GM21360 (cell line): ENCODE results near the gene RNF125.
A peak's percentile ranks its signal among the peaks of the same experiment; 100 is the strongest.
"Not testable (repeated sequence)": the region's sequence is repeated elsewhere in the genome, so short reads cannot be mapped to it uniquely, and the experiment has no call there.

Experiments used
- ATAC-seq: cut with Tn5 transposase; IDR thresholded peaks from one replicate; pipeline ENCODE4 v1.9.1; 2021; ENCODE audit warnings: mild to moderate bottlenecking, moderate library complexity; ENCODE audit not compliant: unreplicated experiment

Gene RNF125

DNA sequence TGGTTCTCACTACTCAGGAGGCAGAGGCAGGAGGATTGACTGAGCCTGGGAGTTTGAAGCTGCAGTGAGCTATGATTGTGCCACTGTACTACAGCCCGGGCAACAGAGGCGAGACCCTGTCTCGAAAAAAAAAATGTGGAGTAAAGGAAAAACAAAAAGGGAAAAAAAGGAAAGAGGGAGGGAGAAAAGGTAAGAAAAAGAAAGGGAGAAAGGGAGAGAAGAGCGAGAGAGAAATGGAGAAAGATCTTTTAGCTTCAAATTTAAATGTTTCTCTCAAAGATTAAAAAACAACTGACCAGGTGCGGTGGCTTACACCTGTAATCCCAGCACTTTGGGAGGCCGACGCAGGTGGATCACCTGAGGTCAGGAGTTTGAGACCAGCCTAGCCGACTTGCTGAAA, 65.2 kb downstream of the RNF125 start:
- no peak for ATAC-seq

DNA sequence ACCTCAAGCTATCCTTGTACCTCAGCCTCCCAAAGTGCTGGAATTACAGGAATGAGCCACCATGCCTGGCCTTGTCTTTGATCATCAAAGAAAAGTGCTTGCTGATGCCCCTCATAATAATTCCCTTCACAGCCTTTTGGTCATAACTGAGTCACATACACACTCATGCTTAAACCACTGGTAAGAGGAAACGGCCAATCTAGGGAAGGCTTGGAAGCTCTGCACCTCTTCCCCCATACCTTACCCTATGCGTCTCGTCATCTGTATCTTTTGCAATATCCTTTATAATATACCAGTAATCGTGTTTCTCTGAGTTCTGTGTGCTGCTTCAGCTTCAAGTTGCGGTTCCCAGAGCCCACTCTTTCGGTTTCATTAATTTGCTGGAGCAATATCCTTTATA, 68.3 kb downstream of the RNF125 start:
- no peak for ATAC-seq

DNA sequence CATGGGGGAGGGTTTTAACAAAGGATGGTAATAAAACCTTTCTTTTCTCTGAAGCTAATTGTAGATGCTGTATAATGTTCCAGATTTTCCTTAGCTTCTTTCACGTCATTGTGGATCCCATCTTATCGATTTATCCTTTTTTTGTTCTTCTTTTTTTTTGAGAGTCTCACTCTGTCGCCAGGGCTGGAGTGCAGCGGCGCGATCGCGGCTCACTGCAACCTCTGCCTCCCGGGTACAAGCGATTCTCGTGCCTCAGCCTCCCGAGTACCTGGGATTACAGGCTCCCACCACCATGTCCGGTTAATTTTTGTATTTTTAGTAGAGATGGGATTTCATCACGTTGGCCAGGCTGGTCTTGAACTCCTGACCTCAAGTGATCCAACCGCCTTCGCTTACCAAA, 72.2 kb downstream of the RNF125 start:
- ATAC-seq, result not testable (repeated sequence)

DNA sequence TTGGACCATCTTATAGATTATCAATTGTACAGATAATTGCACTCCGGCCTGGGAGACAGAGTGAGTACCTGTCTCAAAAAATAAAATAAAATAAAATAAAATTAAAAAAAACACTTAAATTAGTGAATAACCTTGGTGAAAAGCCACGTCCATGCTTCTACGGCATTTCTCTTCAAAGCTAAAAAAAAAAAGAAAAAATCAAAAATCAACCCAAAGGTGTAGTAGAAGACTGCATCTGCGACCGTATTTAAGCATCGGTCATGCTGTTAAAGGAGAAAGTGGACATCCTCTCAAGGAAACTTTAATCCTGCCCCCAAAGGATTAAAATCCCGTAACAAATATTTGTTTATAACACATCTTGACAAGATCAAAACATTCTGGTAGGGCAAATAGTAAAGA, 72.7 kb downstream of the RNF125 start:
- no peak for ATAC-seq

DNA sequence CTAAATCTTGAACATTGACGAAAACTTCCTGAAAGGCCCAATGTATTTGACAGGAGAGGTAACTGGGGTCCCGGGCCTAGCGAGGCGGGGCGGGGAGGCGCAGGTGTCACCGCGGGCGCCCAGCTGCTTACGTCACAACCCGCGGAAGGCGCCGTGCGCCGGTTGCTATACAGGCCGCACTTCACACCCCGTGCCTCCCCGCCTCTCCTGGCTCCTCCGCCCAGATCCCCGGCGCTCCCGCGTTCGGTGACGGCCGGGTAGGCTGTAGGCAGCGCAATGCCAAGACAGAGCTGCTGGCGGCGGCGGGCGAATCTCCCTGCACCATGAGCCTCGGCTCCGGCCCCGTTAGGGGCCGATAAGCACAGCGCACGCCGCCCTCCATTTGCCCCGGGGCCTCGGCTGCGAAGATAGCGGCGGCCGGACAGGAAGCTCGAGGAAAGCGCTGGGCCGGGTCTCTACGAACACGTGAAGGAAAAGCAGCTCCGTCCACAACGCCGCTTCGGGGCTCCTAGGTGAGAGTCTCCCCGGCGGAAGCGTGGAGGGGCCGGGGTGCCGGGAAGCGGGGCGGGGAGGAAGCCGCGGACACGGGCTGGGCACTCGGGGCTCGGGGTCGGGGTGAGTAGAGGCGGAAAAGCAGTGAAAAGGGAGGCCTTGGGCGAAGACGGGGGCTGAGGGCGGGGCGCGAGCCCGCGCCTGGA, 73.2 kb downstream of the RNF125 start, which contains the start of gene RNF138:
TSS of gene RNF138 (plus strand) at position 151 of the 698 bp plus-strand sequence. CDS start 903 bp downstream, outside the sequence.
- ATAC-seq, result peak; percentile 48

DNA sequence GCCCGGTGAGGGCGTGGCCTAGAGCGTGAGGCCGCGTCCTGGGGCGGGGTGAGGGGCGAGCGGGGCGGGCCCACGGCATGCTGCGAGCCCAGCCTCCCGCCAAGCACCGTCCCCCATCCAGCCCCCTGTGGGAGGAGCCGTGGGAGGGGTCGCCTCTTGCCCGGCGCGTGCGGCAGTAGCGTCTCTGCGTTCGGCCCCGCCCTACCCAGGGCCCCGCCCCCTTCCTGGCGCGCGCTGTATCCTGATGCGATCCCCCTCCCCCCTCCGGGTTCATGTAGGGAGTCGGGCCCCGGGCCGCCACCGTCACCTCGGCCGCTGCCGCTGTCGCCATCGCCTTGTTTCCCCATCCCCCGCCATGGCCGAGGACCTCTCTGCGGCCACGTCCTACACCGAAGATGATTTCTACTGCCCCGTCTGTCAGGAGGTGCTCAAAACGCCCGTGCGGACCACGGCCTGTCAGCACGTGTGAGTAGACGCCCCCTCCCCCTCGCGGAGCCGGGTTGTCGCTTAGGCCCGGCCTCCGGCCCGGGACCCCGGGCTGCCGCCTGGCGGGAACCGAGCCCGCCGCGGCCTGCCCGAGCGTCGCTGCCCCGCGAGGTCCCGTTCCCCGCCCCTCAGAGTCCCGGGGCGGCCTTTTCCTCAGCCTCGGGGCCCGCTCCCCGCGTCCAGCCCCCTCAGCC, 73.9 kb downstream of the RNF125 start:
- ATAC-seq, result peak; percentile 80

DNA sequence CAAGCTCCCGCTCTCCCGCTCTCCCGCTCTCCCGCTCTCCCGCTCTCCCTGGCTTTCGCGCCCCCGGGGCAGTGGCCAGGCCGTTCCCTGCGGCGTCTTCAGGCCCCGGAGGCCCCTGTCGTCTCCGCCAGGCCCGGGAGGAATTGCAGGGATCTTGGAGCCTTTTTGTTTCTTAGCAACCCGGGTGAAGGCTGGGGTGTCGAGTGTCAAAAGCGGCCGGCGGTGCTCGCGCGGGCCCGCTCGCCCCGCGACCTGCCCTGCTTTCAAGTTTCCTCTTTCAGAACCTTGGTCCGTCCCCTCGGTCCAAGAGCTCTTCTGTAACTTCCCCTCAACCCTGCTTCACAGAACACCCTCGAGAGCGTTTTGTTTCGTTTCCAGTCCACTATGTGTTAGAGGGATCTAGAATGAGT, 74.5 kb downstream of the RNF125 start:
- ATAC-seq, result no peak

DNA sequence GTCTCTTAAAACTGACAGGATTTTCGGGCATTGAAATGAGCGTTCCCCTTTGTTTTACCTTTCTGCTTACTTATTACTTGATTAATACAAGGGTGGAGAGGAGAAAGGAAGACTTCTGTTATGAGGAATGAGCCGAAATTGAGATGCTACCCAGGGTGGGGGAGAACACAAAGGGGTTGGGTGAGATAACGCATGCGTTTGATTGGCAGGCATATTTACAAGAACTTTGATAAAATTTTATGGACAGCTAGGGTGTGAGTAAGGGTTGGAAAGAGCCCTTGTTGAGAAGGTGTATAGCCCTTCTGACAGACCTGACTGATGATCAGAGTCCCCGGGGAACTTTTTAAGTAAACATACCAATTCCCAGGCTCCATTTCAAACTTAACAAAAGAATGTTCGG, 74.9 kb downstream of the RNF125 start:
- no peak for ATAC-seq

DNA sequence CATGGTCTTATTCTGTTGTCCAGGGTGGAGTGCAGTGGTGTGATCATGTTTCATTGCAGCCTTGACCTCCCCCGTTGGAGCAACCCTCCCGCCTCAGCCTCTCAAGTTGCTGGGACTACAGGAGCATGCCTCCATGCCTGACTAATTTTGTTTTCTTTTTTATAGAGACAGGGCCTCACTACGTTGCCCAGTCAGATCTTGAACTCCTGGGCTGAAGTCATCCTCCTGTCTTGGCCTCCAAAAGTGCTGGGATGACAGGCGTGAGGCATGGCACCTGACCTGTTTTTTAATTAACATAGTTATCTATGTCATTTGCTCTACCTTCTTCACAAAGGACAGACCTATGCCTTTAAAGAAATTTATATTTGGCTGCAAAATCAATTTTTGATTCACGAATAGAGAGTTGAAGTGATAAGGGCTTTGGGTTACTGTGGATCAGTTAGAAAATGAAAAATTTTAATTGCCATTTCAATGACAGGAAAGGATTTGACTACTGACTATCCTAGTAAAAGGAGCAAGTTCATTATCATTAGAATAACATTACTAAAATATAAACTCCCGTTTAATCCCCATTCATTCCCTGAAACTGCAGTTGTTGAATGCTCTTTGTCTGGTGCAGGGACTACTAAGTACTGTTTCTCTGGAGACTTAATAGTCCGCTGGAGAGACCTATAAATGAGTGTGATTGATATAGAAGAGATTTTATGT, 76.7 kb downstream of the RNF125 start:
- no peak for ATAC-seq

DNA sequence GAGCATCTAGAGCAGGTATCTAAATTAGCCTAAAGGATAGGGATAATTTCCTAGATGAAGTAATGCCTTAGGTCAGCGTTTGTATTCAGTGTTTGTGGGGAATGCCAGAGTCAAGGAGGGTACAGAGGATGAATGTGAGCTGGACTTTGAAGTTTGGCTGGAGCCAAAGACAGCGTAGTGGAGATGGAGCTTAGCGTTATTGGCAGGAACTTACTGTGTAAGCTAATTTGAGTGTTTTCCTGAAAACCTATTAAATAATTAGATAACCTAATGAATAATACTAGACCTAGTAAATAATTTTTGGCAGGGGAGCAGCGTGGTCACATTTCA, 77.2 kb downstream of the RNF125 start:
- no peak for ATAC-seq

DNA sequence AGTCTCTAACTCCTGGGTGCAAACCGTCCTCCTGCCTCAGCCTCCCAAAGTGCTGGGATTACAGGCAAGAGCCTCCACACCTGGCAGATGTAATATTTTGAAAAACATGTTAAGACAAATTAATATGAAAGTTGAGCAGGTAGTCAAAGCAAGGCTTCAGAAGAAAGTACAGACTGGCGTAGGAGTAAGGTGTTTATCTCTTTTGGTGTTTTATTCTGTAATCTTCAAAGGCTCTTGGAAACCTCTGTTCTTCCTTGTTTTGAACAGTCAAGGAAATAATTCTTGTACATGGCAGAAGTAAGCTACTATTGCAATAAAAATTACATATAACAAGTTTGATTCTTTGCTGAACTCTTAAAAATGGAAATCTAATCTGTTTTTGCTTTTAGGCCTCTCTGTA, 78.3 kb downstream of the RNF125 start:
- ATAC-seq, result no peak

DNA sequence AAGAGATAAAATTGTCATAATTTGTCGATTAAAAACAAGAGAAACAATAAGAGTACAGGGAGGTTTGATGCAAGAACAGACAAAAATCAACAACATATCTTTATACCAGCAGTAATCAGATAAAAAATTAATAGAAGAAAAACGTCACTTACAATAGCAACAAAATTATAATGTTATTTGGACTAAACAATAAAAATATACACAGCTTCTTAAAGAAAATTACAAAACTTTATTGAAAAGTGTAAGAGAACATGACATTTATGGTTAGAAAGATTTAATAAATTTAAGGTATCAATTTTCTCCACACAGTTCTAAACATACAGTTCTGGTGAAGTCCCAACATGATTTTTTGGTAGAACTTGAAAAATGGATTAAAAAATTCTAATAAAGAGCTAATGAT, 85.9 kb downstream of the RNF125 start:
- ATAC-seq, result no peak

DNA sequence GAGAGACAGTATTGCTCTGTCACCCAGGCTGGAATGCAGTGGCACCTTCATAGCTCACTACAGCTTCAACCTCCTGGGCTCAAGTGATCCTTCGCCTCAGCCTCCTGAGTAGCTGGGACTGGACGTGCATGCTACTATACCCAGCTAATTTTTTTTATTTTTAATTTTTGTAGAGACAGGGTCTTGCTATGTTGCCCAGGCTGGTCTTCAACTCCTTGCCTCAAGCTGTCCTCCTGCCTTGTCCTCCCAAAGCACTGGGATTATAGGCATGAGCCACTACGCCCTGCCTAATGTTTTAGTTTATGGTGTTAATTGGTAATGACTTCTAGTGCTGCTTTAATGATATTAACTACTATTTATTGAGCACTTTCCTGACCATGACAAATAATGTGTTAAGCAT, 91.4 kb downstream of the RNF125 start:
- ATAC-seq, result no peak

DNA sequence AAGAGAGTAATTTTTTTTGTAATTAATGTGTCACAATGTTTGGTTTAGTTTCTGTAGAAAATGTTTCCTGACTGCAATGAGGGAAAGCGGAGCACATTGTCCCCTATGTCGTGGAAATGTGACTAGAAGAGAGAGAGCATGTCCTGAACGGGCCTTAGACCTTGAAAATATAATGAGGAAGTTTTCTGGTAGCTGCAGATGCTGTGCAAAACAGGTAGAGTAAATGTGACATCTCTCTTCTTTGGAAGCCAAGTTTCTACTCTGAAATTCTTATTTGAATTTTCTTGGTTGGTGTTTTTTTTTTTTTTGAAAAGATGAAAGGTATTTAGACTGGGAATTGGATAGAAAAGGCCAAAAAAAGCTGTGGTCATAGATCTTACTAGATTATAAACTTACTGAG, 93.1 kb downstream of the RNF125 start:
- ATAC-seq, result no peak

DNA sequence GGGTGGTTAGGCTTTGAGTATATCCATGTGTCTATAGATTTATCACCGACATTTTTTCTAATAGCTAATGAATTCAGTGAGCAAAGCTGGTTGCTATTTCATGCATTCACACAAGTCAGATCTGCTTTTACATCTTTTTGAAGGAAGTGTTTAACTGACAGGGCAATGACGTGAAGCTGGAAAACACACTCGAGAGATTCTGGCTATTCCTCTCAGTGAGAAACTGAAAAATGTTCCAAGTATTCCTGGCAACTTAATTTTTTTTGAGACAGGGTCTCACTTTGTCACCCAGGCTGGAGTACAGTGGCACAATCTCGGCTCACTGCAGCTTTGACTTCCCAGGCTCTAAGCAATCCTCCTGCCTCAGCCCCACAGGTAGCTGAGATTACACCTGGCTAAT, 94.2 kb downstream of the RNF125 start:
- ATAC-seq, result no peak

DNA sequence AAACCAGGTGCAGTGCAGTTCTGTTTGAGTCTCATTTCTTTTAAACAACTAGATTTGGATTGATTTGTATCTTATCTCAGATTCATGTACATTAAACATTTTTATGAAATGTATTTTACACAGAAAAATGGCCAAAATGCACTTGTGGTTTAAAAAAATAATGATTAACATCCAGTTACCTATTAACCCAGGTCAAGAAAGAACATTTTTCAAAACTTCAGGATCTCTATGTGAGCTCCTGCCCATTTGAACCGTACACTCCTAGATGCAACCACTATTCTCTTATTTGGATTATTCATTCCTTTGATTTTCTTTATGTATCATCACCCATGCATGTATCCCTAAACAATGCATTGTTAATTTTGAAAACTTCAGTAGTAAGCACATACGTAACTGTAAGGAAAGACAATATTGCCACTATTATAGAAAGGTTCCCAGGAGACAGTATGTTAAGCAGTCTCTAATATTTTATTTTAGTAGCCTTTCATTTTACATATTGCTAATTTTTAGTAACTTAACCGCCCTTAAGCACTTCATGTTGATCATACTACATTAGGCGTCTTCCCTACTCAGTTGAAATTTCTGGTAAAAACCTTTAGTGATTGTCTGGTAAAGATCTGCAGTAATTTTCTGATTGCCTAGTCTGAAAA, 95.8 kb downstream of the RNF125 start:
- ATAC-seq, result no peak

DNA sequence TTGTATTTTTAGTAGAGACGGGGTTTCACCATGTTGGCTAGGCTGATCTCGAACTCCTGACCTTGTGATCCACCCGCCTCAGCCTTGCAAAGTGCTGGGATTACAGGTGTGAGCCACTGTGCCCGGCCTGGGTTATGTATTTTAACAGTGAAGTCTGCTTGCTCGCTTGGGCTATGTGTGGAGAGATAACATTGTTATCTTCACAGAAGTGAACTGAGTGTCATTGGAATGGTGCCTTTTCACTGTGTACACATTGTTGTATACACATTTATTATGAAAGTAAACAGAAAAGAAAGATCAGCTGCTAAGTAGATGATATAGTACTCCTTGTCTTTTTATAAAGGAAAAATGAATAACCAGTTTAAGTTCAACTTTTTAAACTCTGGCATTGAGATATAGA, 103.4 kb downstream of the RNF125 start:
- no peak for ATAC-seq
